Upper lobe of left lung (tissue), 6 donors: Measurements from ENCODE around the gene SLC25A20. TPM values are rescaled to one million over a fixed set of nuclear protein-coding genes. Genes with fewer than 3 reads are reported as not detected.
A peak's percentile ranks its signal among the peaks of the same experiment; 100 is the strongest.

Experiments
- ATAC-seq, 2 donors: fragments of 200-7000 bp; cut with Tn5 transposase; one replicate each; pipeline ENCODE4 v1.9.1; 2022; ENCODE audit warnings: mild to moderate bottlenecking in 2 of 2, moderate library complexity in 2 of 2; ENCODE audit not compliant: low FRiP score in 2 of 2
- DNase-seq, 2 donors: peaks; one replicate each; pipeline ENCODE4 v3.0.0-alpha.2; 2019 to 2020
- H3K27ac ChIP-seq, 4 donors: fragments of 200-600 bp; sonication (generic); one replicate each; pipeline ENCODE4 v1.5.1; 2016 to 2019
- H3K27me3 ChIP-seq, 4 donors: fragments of 200-600 bp; sonication (generic); one replicate each; pipeline ENCODE4 v1.5.1; 2017 to 2019
- H3K36me3 ChIP-seq, 4 donors: fragments of 200-600 bp; sonication (generic); one replicate each; pipeline ENCODE4 v1.5.1; 2016 to 2019
- H3K4me1 ChIP-seq, 4 donors: fragments of 200-600 bp; sonication (generic); one replicate each; pipeline ENCODE4 v1.5.1; 2018 to 2019
- H3K4me3 ChIP-seq, 4 donors: fragments of 200-600 bp; sonication (generic); one replicate each; pipeline ENCODE4 v1.5.1; 2017 to 2019; ENCODE audit warnings: mild to moderate bottlenecking in 2 of 4, moderate library complexity in 1 of 4
- H3K9me3 ChIP-seq, 4 donors: fragments of 200-600 bp; sonication (generic); one replicate each; pipeline ENCODE4 v1.5.1; 2018 to 2019
- CTCF ChIP-seq, 6 experiments: fragments of 450-650 bp in 4 of 6; fragments of 200-600 bp in 2 of 6; sonication (generic) in 2 of 6; IDR thresholded peaks; one replicate each; pipeline ENCODE4 v1.5.1; 2016 to 2019; ENCODE audit warnings: antibody characterized with exemption in 6 of 6
- EP300 ChIP-seq, 4 donors: sonication (generic); formaldehyde crosslinking; IDR thresholded peaks; one replicate each; pipeline ENCODE4 v1.5.1; 2017; ENCODE audit warnings: antibody characterized with exemption in 4 of 4, control low read depth in 2 of 4
- POLR2A ChIP-seq, 4 donors: fragments of 450-650 bp; IDR thresholded peaks; one replicate each; pipeline ENCODE4 v1.5.1; 2016 to 2017; ENCODE audit warnings: antibody characterized with exemption in 4 of 4, mild to moderate bottlenecking in 2 of 4
- POLR2AphosphoS5 ChIP-seq, 2 donors: sonication (generic); formaldehyde crosslinking; IDR thresholded peaks; one replicate each; pipeline ENCODE4 v1.5.1; 2017; ENCODE audit warnings: antibody characterized with exemption in 2 of 2
- WGBS, 2 donors: methylation state at CpG; one replicate each; pipeline ENCODE4 v1.1.5; 2017 to 2018; 5-methylcytosine and 5-hydroxymethylcytosine counted together
- total RNA-seq, 6 donors: library from RNA; depleted of rRNA in 4 of 6; stranded (reverse); fragments of >200 nt in 4 of 6; gene quantifications; one replicate each; pipeline versions ENCODE4 v1.1.0 to v1.2.1, GENCODE V29; 2016 to 2021
- donor health status: DM: no; HTN: no; CAD: no; lungs with moderate emphysema.
- donor health status: DM: no; HTN: yes; CAD: no; lungs with severe emphysema.

The SLC25A20 gene
- total RNA-seq, 6 donors from 2014 or later = 15.1 to 32.7 (median 19.2) TPM

DNA sequence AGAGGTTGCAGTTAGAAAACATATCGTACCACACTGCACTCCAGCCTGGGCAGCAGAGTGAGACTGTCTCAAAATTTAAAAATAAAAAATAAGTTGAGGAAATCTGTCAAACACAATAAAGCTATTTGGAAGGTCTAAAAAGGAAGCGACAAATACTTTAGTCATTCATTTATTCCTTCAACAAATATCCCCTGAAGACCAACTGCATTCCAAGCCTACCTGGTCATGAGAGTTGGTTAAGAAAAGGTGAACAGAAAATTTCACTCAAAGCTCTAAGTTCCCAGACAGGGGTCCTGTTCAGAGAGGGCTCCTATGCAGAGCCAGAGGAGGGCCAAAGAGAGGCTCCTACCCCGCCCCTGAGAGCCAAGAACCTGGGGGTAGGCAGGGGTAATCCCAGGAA, 35.6 kb downstream of the SLC25A20 start:
- H3K27ac ChIP-seq = no peak overlapping the region
- no peak for TF ChIP-seq POLR2AphosphoS5 (IDR thresholded peaks at IDR 0.05)
- no peak for TF ChIP-seq CTCF (IDR thresholded peaks at IDR 0.05)
- TF ChIP-seq POLR2A (IDR thresholded peaks at IDR 0.05) = no peak
- TF ChIP-seq EP300 (IDR thresholded peaks at IDR 0.05) = no peak
- ATAC-seq (no peak), DNase-seq (no peak)
- H3K27me3 ChIP-seq = no peaks in the 10 kb centered on the region
- H3K4me1 ChIP-seq = no peaks in the 10 kb centered on the region
- peaks cover 3 to 44% (median 24%) of the 10 kb centered on the region in 4 donors for H3K36me3 ChIP-seq
- H3K9me3 ChIP-seq = no peaks in the 10 kb centered on the region
- WGBS, 2 donors = 94 to 98% methylated on average over 3 of the region's 3 CpGs
- no peak overlapping the region for H3K4me3 ChIP-seq

GRCh38 chr3:48859206-48859605, 39.5 kb downstream of the SLC25A20 start:
- Histone ChIP-seq H3K4me1 (no peaks in the 10 kb centered on the region), H3K9me3 (no peaks in the 10 kb centered on the region), H3K4me3 (no peak overlapping the region), H3K27ac (no peak overlapping the region), H3K36me3 (peaks cover 10 to 60% (median 33%) of the 10 kb centered on the region in 4 donors), H3K27me3 (no peaks in the 10 kb centered on the region)
- 73 to 80% methylated on average over 2 of the region's 2 CpGs for WGBS, 2 donors
- DNase-seq = no peak
- TF ChIP-seq CTCF (IDR thresholded peaks at IDR 0.05) = no peak
- TF ChIP-seq POLR2A (IDR thresholded peaks at IDR 0.05) = no peak
- no peak for TF ChIP-seq EP300 (IDR thresholded peaks at IDR 0.05)
- no peak for TF ChIP-seq POLR2AphosphoS5 (IDR thresholded peaks at IDR 0.05)
- no peak for ATAC-seq

- Histone ChIP-seq H3K9me3 (no peaks in the 10 kb centered on the region), H3K4me1 (no peaks in the 10 kb centered on the region), H3K27ac (no peak overlapping the region), H3K36me3 (peaks cover 10 to 60% (median 33%) of the 10 kb centered on the region in 4 donors), H3K4me3 (no peak overlapping the region), H3K27me3 (no peaks in the 10 kb centered on the region)
- DNase-seq = no peak
- 68 to 94% methylated on average over 2 of the region's 2 CpGs for WGBS, 2 donors
- TF ChIP-seq POLR2A (IDR thresholded peaks at IDR 0.05) (no peak), POLR2AphosphoS5 (IDR thresholded peaks at IDR 0.05) (no peak), CTCF (IDR thresholded peaks at IDR 0.05) (no peak), EP300 (IDR thresholded peaks at IDR 0.05) (no peak)
- ATAC-seq = peak in 1 of 2 donors; percentile 49
Observed at GRCh38 chr3:48858709-48859108, 40.0 kb downstream of the SLC25A20 start.

DNA sequence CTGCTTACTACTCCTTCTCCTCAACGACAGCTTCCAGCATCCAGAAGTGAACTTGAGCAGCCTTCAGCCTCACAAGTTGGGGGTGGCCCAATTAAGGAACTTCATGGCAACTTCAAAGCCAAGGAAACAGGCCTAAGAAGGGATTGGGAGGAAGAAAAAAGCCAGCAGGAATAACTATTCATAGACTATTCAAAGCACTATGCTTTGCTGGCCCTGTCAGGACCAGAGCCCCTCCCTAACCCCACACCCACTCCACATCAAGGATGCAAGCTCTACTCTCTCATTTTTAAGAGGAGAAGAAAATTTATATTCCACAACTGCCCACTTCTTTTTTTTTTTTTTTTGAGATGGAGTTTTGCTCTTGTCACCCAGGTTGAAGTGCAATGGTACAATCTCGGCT, 41.0 kb downstream of the SLC25A20 start:
- ATAC-seq (no peak), DNase-seq (no peak)
- Histone ChIP-seq H3K4me1 (no peaks in the 10 kb centered on the region), H3K9me3 (no peaks in the 10 kb centered on the region), H3K27me3 (no peaks in the 10 kb centered on the region), H3K4me3 (no peak overlapping the region), H3K27ac (no peak overlapping the region), H3K36me3 (peaks cover 10 to 60% (median 33%) of the 10 kb centered on the region in 4 donors)
- WGBS, 2 donors = 70 to 75% methylated on average over 2 of the region's 2 CpGs
- no peak for TF ChIP-seq POLR2AphosphoS5 (IDR thresholded peaks at IDR 0.05)
- no peak for TF ChIP-seq EP300 (IDR thresholded peaks at IDR 0.05)
- TF ChIP-seq CTCF (IDR thresholded peaks at IDR 0.05) = no peak
- TF ChIP-seq POLR2A (IDR thresholded peaks at IDR 0.05) = no peak

GRCh38 chr3:48856469-48856868, 42.2 kb downstream of the SLC25A20 start:
- Histone ChIP-seq H3K36me3 (peaks cover 10 to 49% (median 25%) of the 10 kb centered on the region in 4 donors), H3K27me3 (no peaks in the 10 kb centered on the region), H3K27ac (no peak overlapping the region), H3K4me1 (no peaks in the 10 kb centered on the region), H3K4me3 (no peak overlapping the region), H3K9me3 (no peaks in the 10 kb centered on the region)
- ATAC-seq = no peak
- no peak for DNase-seq
- TF ChIP-seq POLR2A (IDR thresholded peaks at IDR 0.05) = no peak
- no peak for TF ChIP-seq EP300 (IDR thresholded peaks at IDR 0.05)
- TF ChIP-seq CTCF (IDR thresholded peaks at IDR 0.05) = no peak
- no peak for TF ChIP-seq POLR2AphosphoS5 (IDR thresholded peaks at IDR 0.05)
- WGBS, 2 donors = 66 to 67% methylated on average over 4 of the region's 4 CpGs
